ENCODE measurements around the gene CRIM1. TPM values are rescaled to one million over a fixed set of nuclear protein-coding genes. Genes with fewer than 3 reads are reported as not detected.

The CRIM1 gene
- total and polyA plus RNA-seq, 2 of the 8 experiments (the other 6 are each of a cell fraction or from before 2014, with no cell fraction given): 9.4 to 28.4 TPM

DNA sequence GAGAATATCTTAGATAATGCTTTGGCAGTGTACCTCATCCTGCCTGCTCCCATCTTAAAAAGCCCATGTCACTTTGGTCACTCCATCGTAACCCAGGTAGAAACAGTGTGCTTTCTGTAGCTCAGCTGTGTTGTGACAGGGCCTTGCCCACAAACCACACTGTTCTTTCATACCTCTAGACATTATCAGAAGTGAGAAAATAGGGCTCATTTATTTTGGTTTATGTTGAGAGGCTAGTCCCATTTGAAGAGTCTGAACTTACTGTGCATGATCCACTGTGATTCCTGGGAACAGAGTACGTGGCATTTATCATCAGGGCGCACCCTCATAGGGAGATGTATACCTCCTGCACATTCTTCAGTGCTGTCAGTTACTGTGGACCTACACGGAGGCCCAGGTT, 172.7 kb downstream of the CRIM1 start:
- H4K91ac ChIP-seq (replicated peaks; ENCODE audit: insufficient read length, low read length): no peak overlapping the region
- no peak overlapping the region for H4K8ac ChIP-seq (ENCODE audit: extremely low read depth, insufficient read depth, low read length)
- no peaks in the 10 kb centered on the region for H3K4me1 ChIP-seq (replicated peaks in 1 of 4; ENCODE audit: control insufficient read depth in 3 of 4, insufficient read depth in 4 of 4, low read length in 3 of 4)
- no peak overlapping the region for H2BK20ac ChIP-seq (ENCODE audit: low read length)
- H2AK5ac ChIP-seq (ENCODE audit: low read depth, low read length): no peak overlapping the region
- H2BK120ac ChIP-seq (replicated peaks; ENCODE audit: low read depth, low read length): no peak overlapping the region
- H4K20me1 ChIP-seq (replicated peaks in 1 of 2; ENCODE audit: control insufficient read depth in 1 of 2, insufficient read depth in 2 of 2, low read length in 2 of 2): no peaks in the 10 kb centered on the region
- CTCF ChIA-PET (ENCODE audit: partially characterized antibody): interaction anchor here (0.6 to 2.3 kb wide), 7 partner anchors 9 to 1367 kb away, joined by 3 to 8 read pairs (median 4); no protein-coding TSS in a partner anchor
- H3K9ac ChIP-seq (replicated peaks in 1 of 4; ENCODE audit: extremely low read depth in 1 of 4, low read depth in 3 of 4, low read length in 3 of 4): no peak overlapping the region
- TF ChIP-seq RBBP5 (IDR thresholded peaks at IDR 0.05; ENCODE audit: borderline replicate concordance, low read depth, low read length): no peak
- TF ChIP-seq RFX5 (IDR thresholded peaks at IDR 0.05; ENCODE audit: borderline replicate concordance, low read depth, low read length): no peak
- no peak for TF ChIP-seq KDM4A (IDR thresholded peaks at IDR 0.05; ENCODE audit: low read depth, low read length, severe bottlenecking)
- TF ChIP-seq SUZ12 (IDR thresholded peaks at IDR 0.05; ENCODE audit: low read length): no peak
- TF ChIP-seq SRF (IDR thresholded peaks at IDR 0.05; ENCODE audit: low read depth, low read length): no peak
- no peak for TF ChIP-seq SP1 (IDR thresholded peaks at IDR 0.05; ENCODE audit: low read depth, low read length)
- TF ChIP-seq GTF2F1 (IDR thresholded peaks at IDR 0.05; ENCODE audit: borderline replicate concordance, low read depth, low read length): no peak
- TF ChIP-seq EZH2 (IDR thresholded peaks at IDR 0.05; ENCODE audit: low read depth, low read length, severe bottlenecking): no peak
- no peak for TF ChIP-seq KDM5A (IDR thresholded peaks at IDR 0.05; ENCODE audit: low read length)
- TF ChIP-seq, protein P1, sequence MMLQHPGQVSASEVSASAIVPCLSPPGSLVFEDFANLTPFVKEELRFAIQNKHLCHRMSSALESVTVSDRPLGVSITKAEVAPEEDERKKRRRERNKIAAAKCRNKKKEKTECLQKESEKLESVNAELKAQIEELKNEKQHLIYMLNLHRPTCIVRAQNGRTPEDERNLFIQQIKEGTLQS (IDR thresholded peaks at IDR 0.05; ENCODE audit: insufficient read depth, low read depth, low read length): no peak
- no peak for TF ChIP-seq NANOG (IDR thresholded peaks at IDR 0.05; ENCODE audit: insufficient read depth, low read depth, low read length, poor library complexity, severe bottlenecking)
- no peak overlapping the region for H2BK5ac ChIP-seq (ENCODE audit: low read depth, low read length)
- WGBS, 2 experiments (ENCODE audit: extremely low coverage in 1 of 2, insufficient coverage in 1 of 2, insufficient read length in 1 of 2, insufficient replicate concordance in 2 of 2, low coverage in 1 of 2, low lambda C conversion rate in 2 of 2, missing lambda C conversion rate in 1 of 2): 91% methylated on average over 4 of the region's 4 CpGs; no CpG with 5 or more reads in 1 of the 2 experiments
- POLR2A ChIA-PET (ENCODE audit: partially characterized antibody): interaction anchor here (2.3 kb wide), 1 partner anchor 13 kb away, joined by 6 read pairs; no protein-coding TSS in a partner anchor
- H3K36me3 ChIP-seq (ENCODE audit: control insufficient read depth in 2 of 4, insufficient read depth in 4 of 4, low read length in 3 of 4): peaks cover 0 to 7% (median 3%) of the 10 kb centered on the region in 4 experiments; a peak in 5 of 8 replicates
- FAIRE-seq (no peak), DNase-seq (ENCODE audit: low read depth in 1 of 2, low spot score in 2 of 2) (no peak)
- H3K4me3 ChIP-seq (ENCODE audit: extremely low read depth in 1 of 4, insufficient read depth in 2 of 4, low read depth in 3 of 4, low read length in 4 of 4): no peak overlapping the region
- H3K27me3 ChIP-seq (replicated peaks in 1 of 4; ENCODE audit: control insufficient read depth in 3 of 4, extremely low read depth in 1 of 4, insufficient read depth in 3 of 4, low read length in 3 of 4): no peaks in the 10 kb centered on the region
- no peak overlapping the region for H3K4me2 ChIP-seq (ENCODE audit: insufficient read depth in 1 of 2, low read depth in 2 of 2, low read length in 2 of 2)
- no peak overlapping the region for H3K56ac ChIP-seq (replicated peaks; ENCODE audit: insufficient read length, low read depth, low read length)
- H2BK15ac ChIP-seq (ENCODE audit: low read length): no peak overlapping the region
- H3K23ac ChIP-seq (ENCODE audit: insufficient read length): no peak overlapping the region
- no peak overlapping the region for H3K14ac ChIP-seq (ENCODE audit: insufficient read length)
- no peak overlapping the region for H3K27ac ChIP-seq (ENCODE audit: low read depth, low read length)
- H2BK12ac ChIP-seq (ENCODE audit: low read depth, low read length): no peak overlapping the region
- no peak overlapping the region for H4K5ac ChIP-seq (ENCODE audit: insufficient read length, low read depth, low read length)
- H3K79me2 ChIP-seq (ENCODE audit: control insufficient read depth in 1 of 2, insufficient read depth in 2 of 2, low read length in 2 of 2): no peaks in the 10 kb centered on the region
- H3K9me3 ChIP-seq (ENCODE audit: insufficient read depth in 2 of 2, low read depth in 1 of 2, low read length in 1 of 2): no peaks in the 10 kb centered on the region
- no peaks in the 10 kb centered on the region for H3K23me2 ChIP-seq (ENCODE audit: low read depth, low read length)
- H3K79me1 ChIP-seq (ENCODE audit: low read depth, low read length): no peaks in the 10 kb centered on the region
- no peak overlapping the region for H3K18ac ChIP-seq (ENCODE audit: extremely low read depth, low read length)
- H2AFZ ChIP-seq (ENCODE audit: low read length): no peak overlapping the region
- H3K4ac ChIP-seq (replicated peaks; ENCODE audit: insufficient read length, low read depth, low read length): no peak overlapping the region
